A172 (cell line): Measurements from ENCODE around the gene SLCO2B1. TPM values are rescaled to one million over a fixed set of nuclear protein-coding genes. Genes with fewer than 3 reads are reported as not detected.
A peak's percentile ranks its signal among the peaks of the same experiment; 100 is the strongest.

ENCODE experiments used
- DNase-seq: peaks from one replicate; pipeline ENCODE4 v3.0.0-alpha.2; 2015; ENCODE audit warnings: low spot score
- total RNA-seq: library from RNA; depleted of rRNA; stranded (reverse); fragments of >200 nt; shearing (Covaris generic); gene quantifications from 2 replicates; pipeline ENCODE4 v1.2.3, GENCODE V29; 2014

Gene SLCO2B1
- total RNA-seq, 1 experiment from 2014 or later, result 2.0 TPM

- DNase-seq, result no peak
These were observed 10.7 kb downstream of the SLCO2B1 start for GRCh38 chr11:75161506-75162095.

- no peak for DNase-seq
These were observed 12.0 kb downstream of the SLCO2B1 start for GRCh38 chr11:75162954-75163353.

- DNase-seq, result no peak
These were observed 13.3 kb downstream of the SLCO2B1 start for GRCh38 chr11:75163921-75164849.

DNA sequence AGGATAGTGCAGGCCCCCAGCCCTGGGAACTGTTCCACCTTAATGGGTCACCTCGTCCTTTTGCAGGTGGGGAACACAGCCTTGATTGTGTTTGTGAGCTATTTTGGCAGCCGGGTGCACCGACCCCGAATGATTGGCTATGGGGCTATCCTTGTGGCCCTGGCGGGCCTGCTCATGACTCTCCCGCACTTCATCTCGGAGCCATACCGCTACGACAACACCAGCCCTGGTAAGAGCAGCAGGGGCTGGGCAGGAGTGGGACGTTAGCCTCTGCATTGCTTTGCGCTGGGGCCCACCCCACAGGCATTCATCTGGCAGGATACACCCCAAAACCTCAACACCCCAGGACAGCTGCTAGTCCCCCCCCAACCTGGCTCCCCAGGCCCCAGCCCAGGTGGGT lies 14.8 kb downstream of the SLCO2B1 start:
- no peak for DNase-seq

- no peak for DNase-seq
These were observed 15.9 kb downstream of the SLCO2B1 start for GRCh38 chr11:75166791-75167190.

DNA sequence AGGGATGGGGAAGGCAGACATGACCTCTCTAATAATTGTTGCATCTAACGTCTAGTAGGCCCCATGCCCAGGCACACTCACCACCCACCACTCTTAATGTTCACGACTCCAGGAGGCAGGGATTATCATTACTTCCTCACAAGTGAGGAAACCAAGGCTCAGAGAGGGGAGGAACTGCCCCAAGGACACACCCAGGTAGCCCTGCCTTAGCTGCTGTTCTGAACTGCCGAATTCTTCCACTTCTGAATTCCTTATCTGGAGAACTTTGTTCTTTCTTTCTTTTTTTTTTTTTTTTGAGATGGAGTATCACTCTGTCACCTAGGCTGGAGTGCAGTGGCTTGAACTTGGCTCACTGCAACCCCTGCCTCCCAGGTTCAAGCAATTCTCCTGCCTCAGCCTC lies 16.7 kb downstream of the SLCO2B1 start:
- no peak for DNase-seq

GRCh38 chr11:75169101-75169885 lies 18.4 kb downstream of the SLCO2B1 start:
- no peak for DNase-seq

DNA sequence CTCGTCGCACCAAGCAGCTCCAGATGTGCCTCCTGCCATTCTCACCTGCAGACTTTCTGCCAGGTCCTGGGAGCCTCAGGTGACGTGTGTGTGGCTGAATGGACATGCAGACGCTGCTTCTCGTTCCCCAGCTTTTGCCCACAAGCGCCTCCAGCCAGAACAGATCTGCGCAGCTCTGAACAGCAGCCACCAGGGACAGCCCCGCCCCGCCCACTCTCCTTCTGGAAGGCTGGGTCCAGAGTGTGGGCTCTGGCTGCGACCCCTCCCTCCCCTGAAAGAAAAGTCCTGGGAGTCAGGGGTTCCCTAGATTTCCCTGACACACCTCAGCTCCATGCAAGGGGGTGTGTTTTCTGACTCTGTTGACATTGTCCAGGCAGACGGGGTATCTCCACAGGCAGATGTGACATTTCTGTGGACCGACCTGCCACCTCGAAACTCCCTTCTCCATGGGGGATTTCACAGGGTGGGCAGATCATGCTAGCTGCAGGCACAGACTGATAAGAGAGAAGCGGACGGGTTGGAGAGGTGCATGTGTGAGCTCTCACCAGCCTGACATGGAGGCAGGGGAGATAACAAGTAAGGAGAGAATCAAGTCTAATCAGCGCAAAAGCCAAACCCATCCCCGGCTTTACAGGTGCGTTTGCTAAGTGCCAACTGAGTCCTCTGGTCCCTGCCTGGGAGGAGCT lies 19.8 kb downstream of the SLCO2B1 start:
- DNase-seq, result no peak

GRCh38 chr11:75173336-75173735 lies 22.4 kb downstream of the SLCO2B1 start:
- DNase-seq, result no peak

DNA sequence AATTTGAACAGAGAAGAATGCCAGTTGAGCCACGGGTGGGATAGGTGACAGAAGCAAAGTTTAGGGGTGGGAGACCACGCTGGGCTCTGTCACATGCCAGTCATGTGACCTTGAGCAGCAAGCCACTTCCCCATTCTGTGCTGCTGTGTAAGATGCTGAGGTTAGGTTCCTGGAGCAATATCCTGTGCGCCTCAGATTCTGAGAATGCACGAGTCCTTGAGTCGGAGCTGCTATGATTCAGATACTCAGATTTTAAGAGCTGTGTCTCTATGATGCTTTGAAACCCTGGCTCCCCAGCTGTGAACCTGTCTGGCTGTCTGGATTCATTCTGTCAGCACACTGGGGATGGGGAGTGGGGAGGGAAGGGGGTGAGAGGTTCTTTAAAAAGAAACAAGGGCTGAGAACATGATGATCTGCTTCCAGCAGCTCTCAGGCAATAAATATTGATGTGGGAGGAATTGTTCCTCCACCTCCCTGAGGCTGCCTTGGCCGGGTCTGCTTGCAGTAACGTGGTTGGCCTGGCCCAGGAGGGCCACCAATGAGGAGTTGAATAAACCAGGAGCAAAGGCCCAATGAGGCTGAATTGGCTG lies 24.0 kb downstream of the SLCO2B1 start:
- DNase-seq, result peak; percentile 20

- DNase-seq, result no peak
These were observed 31.8 kb downstream of the SLCO2B1 start for GRCh38 chr11:75182664-75183063.

GRCh38 chr11:75184051-75184450 lies 33.1 kb downstream of the SLCO2B1 start:
- DNase-seq, result no peak

DNA sequence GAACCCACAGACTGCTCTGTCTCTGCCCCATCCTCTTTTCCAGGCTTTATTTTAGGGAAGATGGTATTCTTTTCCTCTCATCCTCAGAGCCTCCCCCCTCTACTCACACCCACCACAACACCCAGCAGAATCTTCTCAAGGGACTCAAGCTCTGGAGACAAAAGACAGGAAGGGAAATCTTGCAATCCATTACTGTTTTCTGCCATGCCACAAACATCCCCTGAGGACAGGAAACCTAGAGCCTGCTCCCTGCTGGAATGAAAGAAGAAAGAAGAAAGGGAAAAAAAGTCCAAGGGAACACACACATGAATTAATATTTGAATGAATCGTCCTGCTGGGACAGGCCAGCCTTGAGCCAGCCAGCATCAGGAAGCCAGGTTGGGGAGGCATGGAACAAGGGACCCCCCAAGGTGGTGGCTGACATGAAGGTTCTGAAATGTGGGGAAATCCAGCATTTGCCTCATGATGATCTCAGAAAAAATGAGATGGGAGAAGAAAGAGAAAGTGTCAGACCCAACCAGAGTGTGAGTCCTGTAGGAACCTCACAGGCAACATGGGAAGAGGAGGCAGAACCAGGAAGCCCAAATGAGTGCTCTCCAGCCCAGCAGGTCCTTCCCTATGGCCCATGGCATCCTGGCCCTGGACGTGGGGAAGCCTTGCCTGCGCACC lies 34.0 kb downstream of the SLCO2B1 start:
- no peak for DNase-seq

DNA sequence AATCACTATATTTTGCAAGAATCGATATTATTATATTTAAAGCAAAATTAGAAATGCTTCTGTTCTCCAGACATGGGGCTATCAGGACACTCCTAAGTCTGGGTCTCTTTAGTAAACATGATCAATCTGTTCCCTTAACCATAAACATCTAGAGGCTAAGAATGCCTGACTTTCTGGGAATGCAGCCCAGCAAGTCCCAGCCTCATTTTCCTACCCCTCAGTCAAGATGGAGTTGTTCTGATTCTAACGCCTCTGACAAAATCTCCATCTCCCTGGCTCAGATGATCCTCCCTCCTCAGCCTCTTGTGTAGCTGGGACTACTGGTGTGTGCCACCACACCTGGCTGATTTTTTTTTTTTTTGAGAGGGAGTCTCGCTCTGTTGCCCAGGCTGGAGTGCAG lies 35.0 kb downstream of the SLCO2B1 start:
- no peak for DNase-seq

GRCh38 chr11:75186999-75187398 lies 36.1 kb downstream of the SLCO2B1 start:
- no peak for DNase-seq

GRCh38 chr11:75188671-75189070 lies 37.8 kb downstream of the SLCO2B1 start:
- DNase-seq, result no peak

GRCh38 chr11:75189108-75189507 lies 38.2 kb downstream of the SLCO2B1 start:
- no peak for DNase-seq

DNA sequence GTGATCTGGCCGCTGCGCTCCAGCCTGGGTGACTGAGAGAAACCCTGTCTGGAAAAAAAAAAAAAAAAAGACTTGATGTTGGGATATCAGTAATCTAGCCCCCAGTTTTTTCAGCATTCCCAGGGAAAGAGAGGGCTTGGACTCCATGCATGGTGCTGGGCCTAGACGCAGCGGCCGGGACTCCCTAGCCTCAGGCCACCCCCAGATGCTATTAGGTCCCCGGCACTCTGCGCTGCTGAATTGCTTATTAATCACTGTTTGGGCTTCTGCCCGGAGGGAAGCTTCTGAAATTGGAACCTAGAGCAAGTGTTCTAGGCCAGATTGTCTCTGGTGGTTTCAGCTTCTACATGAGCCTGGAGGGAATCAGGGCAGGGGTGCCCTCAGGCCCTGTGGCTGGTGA lies 39.0 kb downstream of the SLCO2B1 start:
- no peak for DNase-seq

DNA sequence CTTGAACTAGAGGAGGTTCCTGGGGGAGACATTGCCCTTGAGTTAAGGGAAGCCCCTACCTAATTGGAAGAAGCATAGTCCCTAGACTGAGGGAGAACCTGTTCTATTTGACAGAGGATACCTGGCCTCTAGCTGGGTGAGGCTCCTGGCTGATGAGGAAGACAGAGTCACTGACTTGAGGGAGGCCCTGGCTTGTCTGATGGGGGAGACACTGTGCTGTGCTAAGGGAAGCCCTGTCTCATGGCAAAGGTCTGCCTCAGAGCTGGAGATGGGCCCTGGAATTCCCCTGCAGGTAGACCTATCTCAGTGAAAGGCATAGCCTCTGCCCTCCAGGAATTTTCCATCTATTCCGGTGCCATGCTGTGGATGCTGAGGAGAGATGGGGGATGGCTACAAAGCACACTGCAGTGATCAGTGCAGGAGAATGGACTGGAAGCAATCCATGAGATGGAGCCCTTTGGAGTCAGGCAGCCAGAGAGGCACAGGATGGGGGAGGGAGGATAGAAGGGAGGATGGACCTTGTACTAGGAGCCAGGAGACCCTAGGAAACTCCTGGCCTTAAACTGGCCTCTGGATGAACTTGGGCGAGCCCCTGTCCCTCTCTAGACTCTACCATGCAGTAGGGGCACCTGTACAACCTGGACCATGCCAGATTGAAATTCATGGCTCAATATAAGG lies 39.9 kb downstream of the SLCO2B1 start:
- DNase-seq, result no peak

- no peak for DNase-seq
These were observed 40.4 kb downstream of the SLCO2B1 start for GRCh38 chr11:75191330-75191717.
